Fibroblast of pulmonary artery (primary cell): Measurements from ENCODE around the gene PTPRD.

Source experiments
- DNase-seq: peaks from one replicate; pipeline ENCODE4 v3.0.0-alpha.2; 2010; ENCODE audit warnings: low read depth
- H3K4me3 ChIP-seq: replicated peaks from 2 replicates; pipeline ENCODE4 v1.5.1; 2011; ENCODE audit warnings: low read depth, mild to moderate bottlenecking, control low read depth, low read length, moderate library complexity
- TF ChIP-seq, protein P1 (sequence below): IDR thresholded peaks from 2 replicates; pipeline ENCODE4 v1.5.1; 2011; ENCODE audit warnings: mild to moderate bottlenecking, control low read depth, low read length, inconsistent platforms; ENCODE audit errors: missing control alignments

PTPRD gene

GRCh38 chr9:8684978-8685708 is 1927.7 kb downstream of the PTPRD start:
- TF ChIP-seq, protein P1, sequence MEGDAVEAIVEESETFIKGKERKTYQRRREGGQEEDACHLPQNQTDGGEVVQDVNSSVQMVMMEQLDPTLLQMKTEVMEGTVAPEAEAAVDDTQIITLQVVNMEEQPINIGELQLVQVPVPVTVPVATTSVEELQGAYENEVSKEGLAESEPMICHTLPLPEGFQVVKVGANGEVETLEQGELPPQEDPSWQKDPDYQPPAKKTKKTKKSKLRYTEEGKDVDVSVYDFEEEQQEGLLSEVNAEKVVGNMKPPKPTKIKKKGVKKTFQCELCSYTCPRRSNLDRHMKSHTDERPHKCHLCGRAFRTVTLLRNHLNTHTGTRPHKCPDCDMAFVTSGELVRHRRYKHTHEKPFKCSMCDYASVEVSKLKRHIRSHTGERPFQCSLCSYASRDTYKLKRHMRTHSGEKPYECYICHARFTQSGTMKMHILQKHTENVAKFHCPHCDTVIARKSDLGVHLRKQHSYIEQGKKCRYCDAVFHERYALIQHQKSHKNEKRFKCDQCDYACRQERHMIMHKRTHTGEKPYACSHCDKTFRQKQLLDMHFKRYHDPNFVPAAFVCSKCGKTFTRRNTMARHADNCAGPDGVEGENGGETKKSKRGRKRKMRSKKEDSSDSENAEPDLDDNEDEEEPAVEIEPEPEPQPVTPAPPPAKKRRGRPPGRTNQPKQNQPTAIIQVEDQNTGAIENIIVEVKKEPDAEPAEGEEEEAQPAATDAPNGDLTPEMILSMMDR, result no peak
- no peak for DNase-seq
- no peak overlapping the region for H3K4me3 ChIP-seq

DNA sequence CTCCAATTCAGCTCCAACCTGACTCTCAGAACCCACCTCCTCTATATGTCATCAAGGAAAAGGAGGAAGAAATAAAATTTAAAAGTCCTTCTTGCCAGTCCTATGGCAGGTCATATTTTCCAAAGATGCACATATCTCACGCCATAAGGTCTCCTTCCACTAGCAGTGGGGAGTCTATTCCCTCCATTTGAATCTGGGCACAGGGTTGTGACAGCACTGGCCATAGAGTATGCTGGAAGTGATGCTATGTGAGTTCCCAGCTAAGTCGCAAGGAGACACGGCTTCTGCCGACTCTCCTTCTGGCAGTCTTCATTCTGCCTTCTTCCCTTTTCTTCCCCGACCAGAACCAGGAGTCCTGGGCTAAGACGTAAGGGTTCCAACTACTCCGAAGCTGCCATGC is 1929.3 kb downstream of the PTPRD start:
- H3K4me3 ChIP-seq, result no peak overlapping the region
- TF ChIP-seq, protein P1, result no peak
- no peak for DNase-seq

GRCh38 chr9:8680658-8681057 is 1932.1 kb downstream of the PTPRD start:
- no peak overlapping the region for H3K4me3 ChIP-seq
- DNase-seq, result no peak
- TF ChIP-seq, protein P1, result no peak

DNA sequence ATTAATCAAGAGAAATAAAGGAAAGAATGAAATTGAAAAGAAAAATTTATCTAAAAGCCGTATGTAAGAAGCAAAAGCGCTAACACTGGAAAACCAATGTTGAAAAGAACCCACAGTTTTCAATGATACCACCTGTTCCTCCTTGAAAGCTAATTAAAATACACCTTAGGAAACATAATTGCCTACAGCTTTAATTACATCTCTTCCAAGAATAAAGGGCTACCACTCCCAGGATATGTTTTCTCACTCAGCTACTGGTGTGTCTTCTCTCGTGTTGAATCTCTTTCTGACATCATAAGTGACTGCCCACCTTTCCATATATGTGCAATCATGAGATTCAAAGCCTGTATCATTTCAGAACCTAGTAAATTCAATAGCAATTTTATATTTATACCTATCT is 1932.6 kb downstream of the PTPRD start:
- H3K4me3 ChIP-seq, result no peak overlapping the region
- TF ChIP-seq, protein P1, result no peak
- no peak for DNase-seq

GRCh38 chr9:8679371-8679822 is 1933.4 kb downstream of the PTPRD start:
- no peak overlapping the region for H3K4me3 ChIP-seq
- TF ChIP-seq, protein P1, result no peak
- no peak for DNase-seq

DNA sequence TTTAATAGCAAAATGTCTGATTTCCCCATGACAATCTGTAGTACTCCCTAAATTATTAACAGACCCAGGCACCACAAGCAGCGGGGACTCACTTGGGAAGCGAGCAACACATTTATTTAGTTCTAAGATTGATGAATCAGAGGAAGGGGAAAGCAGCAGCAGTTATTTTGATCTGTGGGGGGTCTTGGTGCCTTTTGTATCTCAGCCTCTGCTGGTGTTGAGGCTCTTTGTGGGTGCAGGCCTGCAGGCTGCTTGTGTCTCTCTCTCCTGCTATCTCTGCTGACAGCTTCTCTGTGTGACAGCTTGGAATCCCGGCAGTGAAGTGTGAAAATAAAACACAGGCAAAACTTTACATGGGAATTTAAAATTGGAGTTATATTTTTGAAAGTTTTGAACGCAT is 1935.1 kb downstream of the PTPRD start:
- H3K4me3 ChIP-seq, result no peak overlapping the region
- no peak for DNase-seq
- TF ChIP-seq, protein P1, result no peak

DNA sequence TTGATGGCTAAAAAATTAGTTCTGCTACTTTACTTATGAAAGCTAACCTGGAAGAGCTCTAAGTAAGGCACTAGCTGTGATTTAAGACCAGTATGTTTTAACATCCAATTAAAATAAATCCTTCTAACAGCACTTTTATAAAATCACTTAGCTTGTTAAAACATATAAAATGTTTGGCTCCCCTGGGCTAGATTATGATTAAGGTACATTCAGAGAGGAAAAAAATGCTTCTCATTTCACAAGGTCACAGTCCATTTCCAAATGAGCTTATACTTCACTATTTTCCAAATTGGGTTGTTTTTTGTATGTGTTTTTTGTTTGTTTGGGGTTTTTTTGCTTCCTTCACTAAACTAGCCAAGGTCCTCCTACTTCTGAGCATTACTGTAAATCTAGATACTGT is 1938.3 kb downstream of the PTPRD start:
- DNase-seq, result no peak
- TF ChIP-seq, protein P1, result no peak
- no peak overlapping the region for H3K4me3 ChIP-seq
